Colonic mucosa (tissue), 4 donors: ENCODE data around the gene STRADB. TPM values are rescaled to one million over a fixed set of nuclear protein-coding genes. Genes with fewer than 3 reads are reported as not detected.
A peak's percentile ranks its signal among the peaks of the same experiment; 100 is the strongest.

Source experiments
- DNase-seq: peaks from one replicate; pipeline ENCODE4 v3.0.0-alpha.2; 2020
- H3K27ac ChIP-seq: fragments of 200-600 bp; one replicate; pipeline ENCODE4 v1.8.0; 2021
- H3K27me3 ChIP-seq: fragments of 200-600 bp; one replicate; pipeline ENCODE4 v1.8.0; 2021
- H3K36me3 ChIP-seq: fragments of 200-600 bp; one replicate; pipeline ENCODE4 v1.8.0; 2021
- H3K4me1 ChIP-seq: fragments of 200-600 bp; one replicate; pipeline ENCODE4 v1.8.0; 2021; ENCODE audit warnings: mild to moderate bottlenecking
- H3K4me3 ChIP-seq: fragments of 200-600 bp; one replicate; pipeline ENCODE4 v1.8.0; 2021
- H3K9ac ChIP-seq, 2 donors: one replicate each; pipeline ENCODE4 v1.7.0; 2013; ENCODE audit warnings: control low read depth in 2 of 2, low read depth in 2 of 2, low read length in 2 of 2
- H3K9me3 ChIP-seq: fragments of 200-600 bp; one replicate; pipeline ENCODE4 v1.8.0; 2021
- intact Hi-C: fragments of 100-400 bp; cut with DNase I; formaldehyde crosslinking; loops from one replicate; pipeline ENCODE4 v1.14.1; 2022
- total RNA-seq, 2 donors: library from RNA; stranded (reverse); fragmentation: NEBNext Ultra II Directional in 1 of 2; extraction: Animal tissue kit (Norgen Biotek cat#: 25700) in 1 of 2; gene quantifications; one replicate each; pipeline ENCODE4 v1.2.1, GENCODE V29; 2021
- TF ChIP-seq, protein P1 (sequence below): fragments of 200-600 bp; IDR thresholded peaks from one replicate; pipeline ENCODE4 v1.8.0; 2022; ENCODE audit warnings: antibody characterized with exemption, mild to moderate bottlenecking
- donor health status: healthy.
- donor health status: DM: no; HTN: no; CAD: no.
- donor health status: DM: no; HTN: no; CAD: no.

STRADB gene
- 10 to 100 TPM; 50.0 to 50.9 TPM for total RNA-seq

GRCh38 chr2:201451292-201452057, at the start of gene STRADB, which contains the start of gene TRAK2:
TSS of gene STRADB (plus strand) at chr2:201451740. CDS start at chr2:201454841, 3,101 bp downstream.
TSS of gene TRAK2 (minus strand) at chr2:201451458. CDS start at chr2:201420507, 30,951 bp downstream.
- Histone ChIP-seq H3K9me3 (no peaks in the 10 kb centered on the region), H3K4me1 (peaks cover 23% of the 10 kb centered on the region), H3K27me3 (no peaks in the 10 kb centered on the region), H3K36me3 (no peaks in the 10 kb centered on the region), H3K9ac (peak within 1 kb of the TSS; percentile 97 to 98), H3K27ac (peak within 1 kb of the TSS; percentile 87), H3K4me3 (peak within 1 kb of the TSS; percentile 75)
- TF ChIP-seq, protein P1, sequence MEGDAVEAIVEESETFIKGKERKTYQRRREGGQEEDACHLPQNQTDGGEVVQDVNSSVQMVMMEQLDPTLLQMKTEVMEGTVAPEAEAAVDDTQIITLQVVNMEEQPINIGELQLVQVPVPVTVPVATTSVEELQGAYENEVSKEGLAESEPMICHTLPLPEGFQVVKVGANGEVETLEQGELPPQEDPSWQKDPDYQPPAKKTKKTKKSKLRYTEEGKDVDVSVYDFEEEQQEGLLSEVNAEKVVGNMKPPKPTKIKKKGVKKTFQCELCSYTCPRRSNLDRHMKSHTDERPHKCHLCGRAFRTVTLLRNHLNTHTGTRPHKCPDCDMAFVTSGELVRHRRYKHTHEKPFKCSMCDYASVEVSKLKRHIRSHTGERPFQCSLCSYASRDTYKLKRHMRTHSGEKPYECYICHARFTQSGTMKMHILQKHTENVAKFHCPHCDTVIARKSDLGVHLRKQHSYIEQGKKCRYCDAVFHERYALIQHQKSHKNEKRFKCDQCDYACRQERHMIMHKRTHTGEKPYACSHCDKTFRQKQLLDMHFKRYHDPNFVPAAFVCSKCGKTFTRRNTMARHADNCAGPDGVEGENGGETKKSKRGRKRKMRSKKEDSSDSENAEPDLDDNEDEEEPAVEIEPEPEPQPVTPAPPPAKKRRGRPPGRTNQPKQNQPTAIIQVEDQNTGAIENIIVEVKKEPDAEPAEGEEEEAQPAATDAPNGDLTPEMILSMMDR = peak; percentile 22
- intact Hi-C loops = no loop called here
- peak; percentile 96 for DNase-seq

- H3K4me3 ChIP-seq = no peak overlapping the region
- no peak for DNase-seq
- no peaks in the 10 kb centered on the region for H3K9me3 ChIP-seq
- intact Hi-C loops = no loop called here
- H3K27me3 ChIP-seq = no peaks in the 10 kb centered on the region
- no peak overlapping the region for H3K9ac ChIP-seq
- TF ChIP-seq, protein P1 = no peak
- H3K36me3 ChIP-seq = no peaks in the 10 kb centered on the region
- peaks cover 3% of the 10 kb centered on the region for H3K4me1 ChIP-seq
- H3K27ac ChIP-seq = no peak overlapping the region
These were observed 49.7 kb upstream of the STRADB start for GRCh38 chr2:201401815-201402214.

DNA sequence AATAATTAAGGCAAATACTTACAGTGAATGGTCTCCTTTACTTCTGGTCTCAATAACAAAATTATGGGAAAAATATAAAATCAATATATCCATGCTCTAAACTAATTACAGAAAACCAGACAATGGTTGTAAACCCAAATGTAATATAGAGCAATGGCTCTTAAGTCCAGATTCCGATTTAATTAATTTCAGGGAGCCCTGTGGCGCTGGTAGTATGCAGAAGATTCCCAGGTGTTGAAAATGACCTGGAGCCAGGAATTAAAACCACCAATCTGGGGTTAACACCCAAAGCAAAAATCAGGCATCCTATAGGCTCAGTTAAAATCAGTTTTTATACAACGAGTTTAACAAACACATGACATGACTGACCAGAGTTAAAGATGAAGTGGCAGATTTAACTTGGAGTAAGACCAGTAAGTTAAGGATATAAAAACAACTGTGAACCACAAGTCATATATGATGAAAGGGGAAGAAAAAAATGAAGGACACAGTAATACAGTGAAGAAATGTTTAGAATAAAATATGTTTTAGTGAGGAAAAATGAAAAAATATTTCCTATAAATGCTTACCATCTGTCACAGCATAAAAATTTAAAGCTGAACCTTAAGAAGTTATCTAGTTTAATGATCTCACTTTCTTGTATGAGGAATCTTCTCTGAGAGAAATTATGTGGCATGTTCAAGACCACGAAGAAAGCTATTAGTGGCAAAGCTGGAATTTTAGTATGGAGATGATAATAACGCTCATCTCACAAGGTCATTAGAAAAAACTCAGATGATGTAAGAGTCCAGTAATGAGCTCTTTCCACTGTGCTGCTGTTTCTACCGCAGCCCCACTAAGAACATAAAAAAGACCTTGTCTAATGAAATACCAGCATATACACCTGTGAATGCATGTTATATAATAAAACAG, 48.6 kb upstream of the STRADB start:
- H3K9me3 ChIP-seq = no peaks in the 10 kb centered on the region
- no peak overlapping the region for H3K9ac ChIP-seq
- peaks cover 4% of the 10 kb centered on the region for H3K4me1 ChIP-seq
- H3K27ac ChIP-seq = no peak overlapping the region
- H3K4me3 ChIP-seq = no peak overlapping the region
- TF ChIP-seq, protein P1 = no peak
- no peaks in the 10 kb centered on the region for H3K27me3 ChIP-seq
- no peak for DNase-seq
- no peaks in the 10 kb centered on the region for H3K36me3 ChIP-seq
- intact Hi-C loops = no loop called here

GRCh38 chr2:201403880-201404279, 47.7 kb upstream of the STRADB start:
- H3K27me3 ChIP-seq = no peaks in the 10 kb centered on the region
- H3K27ac ChIP-seq = no peak overlapping the region
- H3K36me3 ChIP-seq = no peaks in the 10 kb centered on the region
- TF ChIP-seq, protein P1 = no peak
- no peaks in the 10 kb centered on the region for H3K9me3 ChIP-seq
- intact Hi-C loops = no loop called here
- no peak for DNase-seq
- no peak overlapping the region for H3K4me3 ChIP-seq
- H3K4me1 ChIP-seq = peaks cover 4% of the 10 kb centered on the region
- no peak overlapping the region for H3K9ac ChIP-seq

DNA sequence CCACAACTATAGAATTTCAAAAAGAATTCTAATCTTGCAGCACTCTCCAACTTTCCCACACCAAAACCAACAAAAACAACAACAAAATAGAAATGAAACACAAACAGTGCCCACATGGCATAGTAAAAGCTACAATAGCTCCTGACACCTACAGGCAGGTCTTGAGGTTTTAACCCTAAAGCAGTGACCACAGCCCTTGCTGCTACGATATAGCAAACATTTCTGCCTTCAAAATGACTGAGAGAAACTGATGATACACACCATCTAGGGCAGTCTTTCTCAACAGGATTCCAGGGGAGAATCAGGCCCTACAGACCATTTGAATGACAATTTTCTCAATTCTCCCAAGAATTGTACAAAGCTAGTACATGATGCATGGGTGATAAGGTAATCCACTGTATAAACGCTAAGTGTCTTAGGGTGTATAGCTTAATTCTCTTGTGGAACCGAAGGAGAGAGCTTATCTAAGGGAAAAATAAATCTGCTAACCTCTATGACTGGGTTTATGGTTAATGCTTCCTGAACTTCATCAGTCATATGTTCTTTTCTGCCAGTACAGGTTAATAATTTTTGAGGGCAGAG, 46.8 kb upstream of the STRADB start:
- intact Hi-C loops = no loop called here
- no peaks in the 10 kb centered on the region for H3K36me3 ChIP-seq
- H3K4me3 ChIP-seq = no peak overlapping the region
- no peaks in the 10 kb centered on the region for H3K27me3 ChIP-seq
- H3K27ac ChIP-seq = no peak overlapping the region
- no peak overlapping the region for H3K9ac ChIP-seq
- TF ChIP-seq, protein P1 = no peak
- no peak for DNase-seq
- no peaks in the 10 kb centered on the region for H3K9me3 ChIP-seq
- peaks cover 4% of the 10 kb centered on the region for H3K4me1 ChIP-seq
